ENCODE measurements around the gene PDE3A.

The PDE3A gene

DNA sequence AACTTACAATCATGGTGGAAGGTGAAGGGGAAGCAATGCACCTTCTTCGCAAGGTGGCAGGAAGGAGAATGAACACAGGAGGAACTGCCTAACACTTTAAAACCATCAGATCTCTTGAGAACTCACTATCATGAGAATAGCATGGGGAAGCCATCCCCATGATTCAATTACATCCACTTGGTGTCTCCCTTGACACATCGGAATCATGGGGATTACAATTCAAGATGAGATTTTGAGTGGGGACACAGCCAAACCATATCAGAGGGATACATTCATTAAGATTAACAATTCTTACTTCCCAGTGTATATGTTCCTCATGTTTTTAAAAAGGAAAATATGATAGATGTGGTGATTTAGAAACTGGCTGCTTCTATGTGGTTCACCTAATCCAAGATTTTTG is 117.9 kb downstream of the PDE3A start:
- no peak overlapping the region for H3K23ac ChIP-seq (ENCODE audit: low read length)
- no peak overlapping the region for H3K9ac ChIP-seq (ENCODE audit: low read length)
- H3K18ac ChIP-seq (ENCODE audit: low read length): no peak overlapping the region
- H3K4me2 ChIP-seq (ENCODE audit: low read length): no peak overlapping the region
- WGBS (ENCODE audit: extremely low coverage, insufficient coverage, insufficient read length): no CpG with 5 or more reads among the region's 2 CpGs
- H3K27ac ChIP-seq (ENCODE audit: low read depth, low read length): no peak overlapping the region
- no peak overlapping the region for H2AFZ ChIP-seq (ENCODE audit: insufficient read depth, low read length, poor library complexity)
- no peaks in the 10 kb centered on the region for H3K36me3 ChIP-seq (ENCODE audit: control insufficient read depth in 1 of 2, insufficient read depth in 2 of 2, low read length in 2 of 2)
- H2BK12ac ChIP-seq (ENCODE audit: low read length): no peak overlapping the region
- no peak overlapping the region for H4K12ac ChIP-seq (ENCODE audit: low read depth, low read length)
- H3K4me1 ChIP-seq (ENCODE audit: control insufficient read depth in 1 of 2, insufficient read depth in 2 of 2, low read length in 2 of 2): no peaks in the 10 kb centered on the region
- DNase-seq: no peak
- no peak overlapping the region for H3K4ac ChIP-seq (ENCODE audit: low read depth, low read length)
- no peak overlapping the region for H2BK5ac ChIP-seq (ENCODE audit: low read depth, low read length, poor library complexity)
- no peak overlapping the region for H3K14ac ChIP-seq (ENCODE audit: low read length)
- H3K79me2 ChIP-seq (ENCODE audit: control insufficient read depth, insufficient read depth, low read length, poor library complexity): no peaks in the 10 kb centered on the region
- no peak overlapping the region for H4K8ac ChIP-seq (ENCODE audit: low read depth, low read length)
- no peaks in the 10 kb centered on the region for H3K79me1 ChIP-seq (ENCODE audit: low read length)
- H3K4me3 ChIP-seq (ENCODE audit: low read depth, low read length): no peak overlapping the region
- no peak overlapping the region for H2AK5ac ChIP-seq (ENCODE audit: low read length)
- H2BK120ac ChIP-seq (ENCODE audit: insufficient read depth, low read length, poor library complexity): no peak overlapping the region
- no peaks in the 10 kb centered on the region for H3K27me3 ChIP-seq (ENCODE audit: insufficient read depth, low read length)
- H4K91ac ChIP-seq (ENCODE audit: low read depth, low read length): no peak overlapping the region
- no peaks in the 10 kb centered on the region for H3K9me3 ChIP-seq (ENCODE audit: insufficient read depth, low read depth, low read length)

- Histone ChIP-seq H2BK12ac (ENCODE audit: low read length) (no peak overlapping the region), H3K9me3 (ENCODE audit: insufficient read depth, low read depth, low read length) (no peaks in the 10 kb centered on the region), H4K91ac (ENCODE audit: low read depth, low read length) (no peak overlapping the region), H3K4me1 (ENCODE audit: control insufficient read depth in 1 of 2, insufficient read depth in 2 of 2, low read length in 2 of 2) (peaks cover 2 to 6% of the 10 kb centered on the region in 2 experiments), H2BK5ac (ENCODE audit: low read depth, low read length, poor library complexity) (no peak overlapping the region), H2AK5ac (ENCODE audit: low read length) (no peak overlapping the region), H3K18ac (ENCODE audit: low read length) (no peak overlapping the region), H3K27me3 (ENCODE audit: insufficient read depth, low read length) (no peaks in the 10 kb centered on the region), H3K36me3 (ENCODE audit: control insufficient read depth in 1 of 2, insufficient read depth in 2 of 2, low read length in 2 of 2) (no peaks in the 10 kb centered on the region), H4K12ac (ENCODE audit: low read depth, low read length) (no peak overlapping the region), H3K79me2 (ENCODE audit: control insufficient read depth, insufficient read depth, low read length, poor library complexity) (no peaks in the 10 kb centered on the region), H3K14ac (ENCODE audit: low read length) (no peak overlapping the region), H3K4ac (ENCODE audit: low read depth, low read length) (no peak overlapping the region), H3K23ac (ENCODE audit: low read length) (no peak overlapping the region), H3K27ac (ENCODE audit: low read depth, low read length) (no peak overlapping the region), H3K9ac (ENCODE audit: low read length) (no peak overlapping the region), H4K8ac (ENCODE audit: low read depth, low read length) (no peak overlapping the region), H2BK120ac (ENCODE audit: insufficient read depth, low read length, poor library complexity) (no peak overlapping the region), H2AFZ (ENCODE audit: insufficient read depth, low read length, poor library complexity) (no peak overlapping the region), H3K4me2 (ENCODE audit: low read length) (no peak overlapping the region), H3K79me1 (ENCODE audit: low read length) (peaks cover 4% of the 10 kb centered on the region), H3K4me3 (ENCODE audit: low read depth, low read length) (no peak overlapping the region)
- no peak for DNase-seq
- whole genome bisulfite sequencing (ENCODE audit: extremely low coverage, insufficient coverage, insufficient read length): no CpG with 5 or more reads among the region's 2 CpGs
Observed at GRCh38 chr12:20487519-20487918, 119.2 kb downstream of the PDE3A start.

- H2BK120ac ChIP-seq (ENCODE audit: insufficient read depth, low read length, poor library complexity): no peak overlapping the region
- H3K9ac ChIP-seq (ENCODE audit: low read length): no peak overlapping the region
- H3K18ac ChIP-seq (ENCODE audit: low read length): no peak overlapping the region
- H2BK5ac ChIP-seq (ENCODE audit: low read depth, low read length, poor library complexity): no peak overlapping the region
- H3K23ac ChIP-seq (ENCODE audit: low read length): no peak overlapping the region
- H3K4me3 ChIP-seq (ENCODE audit: low read depth, low read length): no peak overlapping the region
- H4K8ac ChIP-seq (ENCODE audit: low read depth, low read length): no peak overlapping the region
- no peak overlapping the region for H4K91ac ChIP-seq (ENCODE audit: low read depth, low read length)
- no peak overlapping the region for H3K27ac ChIP-seq (ENCODE audit: low read depth, low read length)
- H3K4ac ChIP-seq (ENCODE audit: low read depth, low read length): no peak overlapping the region
- H3K36me3 ChIP-seq (ENCODE audit: control insufficient read depth in 1 of 2, insufficient read depth in 2 of 2, low read length in 2 of 2): no peaks in the 10 kb centered on the region
- H2BK12ac ChIP-seq (ENCODE audit: low read length): no peak overlapping the region
- H3K27me3 ChIP-seq (ENCODE audit: insufficient read depth, low read length): no peaks in the 10 kb centered on the region
- H2AK5ac ChIP-seq (ENCODE audit: low read length): no peak overlapping the region
- DNase-seq: no peak
- H3K79me2 ChIP-seq (ENCODE audit: control insufficient read depth, insufficient read depth, low read length, poor library complexity): no peaks in the 10 kb centered on the region
- H4K12ac ChIP-seq (ENCODE audit: low read depth, low read length): no peak overlapping the region
- peaks cover 3 to 7% of the 10 kb centered on the region in 2 experiments for H3K4me1 ChIP-seq (ENCODE audit: control insufficient read depth in 1 of 2, insufficient read depth in 2 of 2, low read length in 2 of 2)
- no peak overlapping the region for H3K4me2 ChIP-seq (ENCODE audit: low read length)
- H3K14ac ChIP-seq (ENCODE audit: low read length): no peak overlapping the region
- peaks cover 4% of the 10 kb centered on the region for H3K79me1 ChIP-seq (ENCODE audit: low read length)
- WGBS (ENCODE audit: extremely low coverage, insufficient coverage, insufficient read length): no CpG with 5 or more reads among the region's 1 CpG
- no peak overlapping the region for H2AFZ ChIP-seq (ENCODE audit: insufficient read depth, low read length, poor library complexity)
- H3K9me3 ChIP-seq (ENCODE audit: insufficient read depth, low read depth, low read length): no peaks in the 10 kb centered on the region
Observed at GRCh38 chr12:20489645-20490044, 121.3 kb downstream of the PDE3A start.

GRCh38 chr12:20490213-20490612 is 121.9 kb downstream of the PDE3A start:
- no peak overlapping the region for H3K18ac ChIP-seq (ENCODE audit: low read length)
- H3K27me3 ChIP-seq (ENCODE audit: insufficient read depth, low read length): no peaks in the 10 kb centered on the region
- H2BK12ac ChIP-seq (ENCODE audit: low read length): no peak overlapping the region
- no peak overlapping the region for H4K91ac ChIP-seq (ENCODE audit: low read depth, low read length)
- no peaks in the 10 kb centered on the region for H3K79me2 ChIP-seq (ENCODE audit: control insufficient read depth, insufficient read depth, low read length, poor library complexity)
- H3K4me3 ChIP-seq (ENCODE audit: low read depth, low read length): no peak overlapping the region
- H3K14ac ChIP-seq (ENCODE audit: low read length): no peak overlapping the region
- H3K27ac ChIP-seq (ENCODE audit: low read depth, low read length): no peak overlapping the region
- peaks cover 3 to 7% of the 10 kb centered on the region in 2 experiments for H3K4me1 ChIP-seq (ENCODE audit: control insufficient read depth in 1 of 2, insufficient read depth in 2 of 2, low read length in 2 of 2)
- H2AK5ac ChIP-seq (ENCODE audit: low read length): no peak overlapping the region
- H3K4ac ChIP-seq (ENCODE audit: low read depth, low read length): no peak overlapping the region
- H3K36me3 ChIP-seq (ENCODE audit: control insufficient read depth in 1 of 2, insufficient read depth in 2 of 2, low read length in 2 of 2): no peaks in the 10 kb centered on the region
- no peak overlapping the region for H3K9ac ChIP-seq (ENCODE audit: low read length)
- peak in 1 of 2 donors; percentile 15 for DNase-seq
- H3K4me2 ChIP-seq (ENCODE audit: low read length): no peak overlapping the region
- H4K12ac ChIP-seq (ENCODE audit: low read depth, low read length): no peak overlapping the region
- H3K9me3 ChIP-seq (ENCODE audit: insufficient read depth, low read depth, low read length): no peaks in the 10 kb centered on the region
- H2BK5ac ChIP-seq (ENCODE audit: low read depth, low read length, poor library complexity): no peak overlapping the region
- H4K8ac ChIP-seq (ENCODE audit: low read depth, low read length): no peak overlapping the region
- H2AFZ ChIP-seq (ENCODE audit: insufficient read depth, low read length, poor library complexity): no peak overlapping the region
- H3K23ac ChIP-seq (ENCODE audit: low read length): no peak overlapping the region
- peaks cover 4% of the 10 kb centered on the region for H3K79me1 ChIP-seq (ENCODE audit: low read length)
- no peak overlapping the region for H2BK120ac ChIP-seq (ENCODE audit: insufficient read depth, low read length, poor library complexity)

Measured in trophoblast cell (in vitro differentiated cells and primary cell).